HG02763 (cell line): ENCODE data around the gene FAM3B.

ENCODE experiments used
- ATAC-seq: cut with Tn5 transposase; IDR thresholded peaks from one replicate; pipeline ENCODE4 v1.9.1; 2021; ENCODE audit warnings: mild to moderate bottlenecking, moderate library complexity; ENCODE audit not compliant: unreplicated experiment

FAM3B gene

DNA sequence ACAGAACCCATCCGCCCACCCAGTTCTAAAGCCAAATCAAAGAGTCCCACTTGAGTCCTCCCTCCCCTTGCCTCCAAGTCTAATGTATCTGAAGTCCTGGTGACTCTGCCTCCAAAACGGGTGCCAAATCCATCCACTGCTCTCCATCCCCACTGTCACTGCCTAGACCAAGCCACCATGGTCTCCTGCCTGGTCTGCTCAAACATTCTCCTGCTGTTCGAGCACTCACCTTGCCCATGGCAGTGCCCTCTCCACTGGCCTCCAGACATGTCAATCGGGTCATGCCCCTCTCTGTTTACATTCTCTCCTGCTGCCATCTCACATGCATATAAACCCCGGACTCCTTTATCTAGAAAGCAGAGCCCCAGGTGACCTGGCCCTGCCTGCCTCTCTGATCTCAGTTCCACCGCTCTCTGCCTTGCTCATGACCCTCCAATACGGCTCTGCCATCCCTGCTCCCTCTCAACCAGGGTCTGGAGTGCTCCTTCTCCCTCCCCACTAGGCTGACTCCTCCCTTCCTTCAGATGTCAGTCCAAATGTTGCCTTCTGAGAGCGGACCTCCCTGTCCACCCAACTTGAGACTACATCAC lies 77.4 kb downstream of the FAM3B start:
- no peak for ATAC-seq

DNA sequence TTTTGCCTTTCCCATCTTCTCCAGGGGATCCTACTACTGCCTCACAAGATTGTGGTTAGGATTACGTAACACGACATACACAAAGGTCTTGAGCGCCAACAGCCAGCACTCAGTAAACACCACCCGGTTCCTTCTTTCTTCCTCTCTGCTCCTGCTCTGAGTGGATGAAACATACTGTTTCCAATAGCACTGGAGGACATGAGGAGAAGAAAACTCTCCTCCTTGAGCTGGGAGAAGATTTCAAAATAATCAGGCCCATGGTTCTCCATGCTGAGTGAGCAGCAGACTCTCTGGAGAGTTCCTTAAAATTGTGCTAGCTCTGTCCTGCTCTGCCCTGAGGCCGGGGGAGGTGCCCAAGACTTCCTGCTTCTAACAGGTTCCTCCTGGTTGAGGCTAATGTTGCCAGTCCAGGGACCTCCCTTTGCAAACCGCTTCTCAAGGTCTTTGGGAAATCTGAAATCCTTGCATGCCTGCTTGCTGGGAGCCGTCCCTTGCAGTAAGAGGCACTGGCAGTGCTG lies 80.0 kb downstream of the FAM3B start:
- no peak for ATAC-seq

DNA sequence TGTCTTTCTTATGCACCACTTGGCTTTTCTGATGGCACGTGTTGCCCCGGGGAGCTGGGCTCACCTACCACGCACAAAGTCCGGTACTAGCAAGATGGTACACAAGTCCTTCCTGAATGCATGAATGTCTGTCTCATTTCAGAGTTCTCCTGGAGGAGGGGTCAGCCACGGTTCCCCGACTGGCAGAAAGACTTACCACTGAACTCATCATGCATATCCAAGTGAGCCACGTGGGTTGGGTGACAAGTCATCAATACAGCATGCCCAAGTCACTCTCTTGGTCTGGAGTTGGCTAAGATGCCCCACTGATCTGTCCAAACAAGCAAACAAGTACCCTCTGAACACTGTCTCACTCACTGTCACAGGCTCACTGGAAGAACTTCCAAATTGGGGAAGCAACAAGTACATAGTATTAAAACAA lies 80.9 kb downstream of the FAM3B start:
- no peak for ATAC-seq

DNA sequence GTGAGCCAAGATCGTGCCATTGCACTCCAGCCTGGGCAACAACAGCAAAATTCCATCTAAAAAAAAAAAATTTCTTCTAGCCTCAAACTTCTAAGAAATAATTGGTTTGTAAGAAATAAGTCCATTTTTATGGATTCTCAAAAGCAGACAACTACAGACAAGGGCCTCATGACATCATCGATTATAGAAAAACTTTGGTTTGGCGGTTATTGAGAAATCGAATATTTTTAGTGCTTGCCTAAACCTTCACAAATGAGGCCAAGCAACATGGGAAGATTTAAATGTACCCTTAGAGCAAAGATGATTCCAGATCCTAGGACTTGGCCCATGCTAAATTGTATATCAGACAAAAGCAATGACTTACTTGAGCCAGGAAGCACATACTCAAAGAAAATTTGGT lies 81.7 kb downstream of the FAM3B start:
- ATAC-seq, result no peak

DNA sequence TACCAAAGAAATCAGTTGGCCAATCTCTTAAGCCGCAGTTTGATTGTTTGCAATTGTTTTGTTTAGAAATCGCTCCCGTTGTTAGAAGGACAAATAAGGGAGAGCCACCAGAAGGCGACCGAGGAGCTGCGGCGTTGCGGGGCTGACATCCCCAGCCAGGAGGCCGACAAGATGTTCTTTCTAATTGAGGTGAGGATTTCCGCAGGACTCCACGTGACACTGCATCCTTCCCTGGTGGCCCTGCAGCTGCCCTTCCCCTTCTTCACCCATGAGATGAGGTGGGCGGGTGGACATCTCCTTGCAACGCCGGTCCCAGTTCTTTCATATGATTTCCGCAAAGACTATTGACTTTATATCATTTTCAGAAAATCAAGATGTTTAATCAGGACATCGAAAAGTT lies 82.2 kb downstream of the FAM3B start:
- ATAC-seq, result no peak

DNA sequence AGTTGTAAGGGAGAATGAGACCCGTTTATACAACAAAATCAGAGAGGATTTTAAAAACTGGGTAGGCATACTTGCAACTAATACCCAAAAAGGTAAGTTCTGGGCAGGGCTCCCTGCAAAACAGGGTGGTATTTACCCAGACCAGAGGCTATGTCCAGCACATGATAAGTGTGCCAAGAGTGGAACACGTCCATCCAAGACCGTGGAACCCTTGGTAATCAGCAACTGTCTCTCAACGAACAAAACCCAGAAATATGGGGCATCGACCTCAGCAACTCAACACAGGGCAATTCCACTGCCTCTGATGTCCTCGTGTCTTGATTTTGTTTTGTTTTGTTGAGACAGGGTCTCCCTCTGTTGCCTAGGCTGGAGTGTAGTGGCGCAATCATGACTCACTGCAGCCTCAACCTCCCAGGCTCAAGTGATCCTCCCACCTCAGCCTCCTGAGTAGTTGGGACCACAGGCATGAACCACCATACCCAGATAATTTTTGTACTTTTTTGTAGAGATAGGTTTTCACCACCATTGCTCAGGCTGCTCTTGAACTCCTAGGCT lies 82.7 kb downstream of the FAM3B start:
- no peak for ATAC-seq

DNA sequence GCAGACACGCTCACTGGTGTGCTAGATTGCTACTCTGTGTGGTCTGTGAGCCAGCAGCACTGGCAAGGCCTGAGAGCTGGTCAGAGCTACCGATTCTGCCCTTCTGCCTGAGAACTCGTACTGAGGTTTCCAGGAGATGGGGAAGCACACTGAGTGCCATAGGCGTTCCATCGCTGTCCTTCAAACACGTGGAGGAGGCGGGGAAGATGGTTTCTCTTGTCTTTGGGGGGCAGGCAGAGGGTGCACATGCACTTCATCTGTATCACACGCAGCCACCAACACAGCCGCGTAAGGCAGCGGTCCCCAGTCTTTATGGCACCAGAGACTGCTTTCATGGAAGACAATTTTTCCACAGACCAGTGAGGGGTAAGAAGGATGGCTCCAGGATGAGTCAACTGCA lies 85.6 kb downstream of the FAM3B start:
- no peak for ATAC-seq

DNA sequence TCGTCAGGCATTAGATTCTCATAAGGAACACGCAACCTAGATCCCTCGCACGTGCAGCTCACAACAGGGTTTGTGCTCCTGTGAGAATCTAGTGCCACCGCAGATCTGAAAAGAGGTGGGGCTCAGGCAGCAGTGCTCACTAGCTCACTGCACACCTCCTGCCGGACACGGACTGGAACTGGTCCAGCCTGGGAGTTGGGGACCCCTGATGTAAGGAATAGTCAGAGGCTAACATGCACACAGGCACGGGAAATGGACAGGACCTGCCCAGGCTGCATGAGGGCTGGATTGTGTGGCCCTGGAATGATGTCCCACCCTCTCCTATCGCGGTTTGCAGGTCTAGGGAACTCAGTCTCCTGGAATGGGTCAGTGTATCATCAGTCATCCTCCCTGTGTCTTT lies 86.2 kb downstream of the FAM3B start:
- no peak for ATAC-seq

DNA sequence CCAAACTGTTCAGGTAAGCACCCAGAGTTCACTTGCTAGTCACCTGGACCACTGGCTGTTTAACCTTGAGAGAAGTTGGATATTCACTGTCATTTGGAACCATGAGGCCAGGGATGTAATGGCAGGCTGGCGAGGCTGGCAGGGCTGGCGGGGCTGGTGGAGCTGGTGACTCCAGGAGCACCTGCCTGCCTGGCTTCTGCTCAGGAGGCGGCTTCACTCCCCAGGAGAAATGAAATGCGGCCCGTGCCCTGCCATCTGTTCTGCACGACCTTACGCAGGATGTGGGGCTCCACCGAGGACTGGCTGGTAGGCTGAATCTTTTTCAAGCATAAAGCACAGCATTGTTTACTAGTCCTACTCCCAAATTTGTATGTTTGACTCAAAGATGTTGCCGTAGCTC lies 86.7 kb downstream of the FAM3B start:
- ATAC-seq, result no peak

DNA sequence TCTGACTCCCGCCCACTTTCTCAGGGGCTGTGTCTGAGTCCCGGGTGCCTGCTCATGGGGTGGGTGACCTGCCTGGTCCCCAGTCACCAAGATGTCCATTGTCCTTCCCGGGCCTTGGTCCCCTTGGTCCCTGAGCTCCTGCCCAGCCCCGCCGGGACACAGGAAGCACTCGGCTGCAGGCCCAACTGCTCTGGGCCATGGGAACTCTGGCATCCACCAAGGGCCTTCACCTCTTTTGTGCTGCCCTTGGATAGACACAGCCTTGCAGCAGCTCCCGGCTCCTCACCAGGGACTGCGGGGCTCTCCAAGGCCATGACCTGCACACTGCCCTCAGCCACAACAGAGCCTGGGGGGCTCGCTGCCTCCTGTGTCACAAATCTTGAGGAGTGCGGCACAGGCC lies 87.4 kb downstream of the FAM3B start:
- no peak for ATAC-seq

DNA sequence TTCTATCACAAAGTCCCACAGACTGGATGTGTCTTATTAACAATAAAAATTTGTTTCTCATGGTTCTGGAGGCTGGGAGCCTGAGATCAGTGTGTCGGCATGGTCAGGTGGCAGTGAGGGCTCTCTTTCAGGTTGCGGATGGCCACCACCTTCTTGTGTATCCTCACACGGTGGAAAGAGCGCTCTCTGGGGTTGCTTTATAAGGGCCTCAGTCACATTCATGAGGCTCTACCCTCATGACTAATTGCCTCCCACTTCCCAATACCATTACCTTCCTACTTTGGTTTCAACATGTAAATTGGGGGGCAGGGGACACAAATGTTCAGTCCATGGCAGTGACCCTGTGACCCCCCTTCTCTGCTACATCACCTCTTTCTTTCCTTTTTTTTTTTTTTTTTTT lies 88.7 kb downstream of the FAM3B start:
- no peak for ATAC-seq

DNA sequence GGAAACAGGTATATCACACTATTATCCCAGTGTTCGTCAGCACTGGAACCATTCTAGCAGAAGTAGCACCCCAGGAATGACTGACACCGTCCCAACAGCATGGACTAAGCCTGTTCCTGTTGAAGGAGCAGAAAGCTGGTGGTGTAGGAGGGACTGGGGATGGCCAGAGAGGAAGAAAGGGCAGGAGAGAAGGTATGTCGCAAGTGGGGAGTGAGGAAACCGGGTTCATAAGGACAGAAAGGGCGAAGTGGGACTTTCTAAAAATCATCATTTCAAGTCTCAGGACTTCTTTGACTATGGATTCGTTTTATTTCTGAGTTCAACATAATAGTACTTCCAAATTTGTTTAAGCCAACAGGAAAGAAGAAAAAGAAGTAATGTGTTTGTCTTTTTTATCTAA lies 89.7 kb downstream of the FAM3B start:
- ATAC-seq, result no peak
